ENCODE measurements around the gene PPP2R5C.

DNA sequence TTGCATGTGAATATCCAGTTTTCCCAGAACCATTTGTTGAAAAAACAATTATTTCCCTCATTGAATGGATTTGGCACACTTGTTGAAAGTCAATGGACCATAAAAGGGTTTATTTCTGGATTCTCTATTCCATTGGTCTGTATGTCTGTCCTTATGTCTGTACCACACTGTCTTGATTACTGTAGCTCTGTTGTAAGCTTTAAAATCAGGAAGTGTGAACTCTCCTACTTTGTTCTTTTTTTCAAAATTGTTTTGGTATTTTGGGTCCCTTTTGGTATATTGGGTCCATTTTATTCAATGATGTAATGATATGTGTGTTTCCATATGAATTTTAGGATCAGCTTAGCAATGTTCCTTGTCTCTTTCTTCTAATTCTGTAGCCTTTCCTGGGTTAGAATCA, 64.8 kb downstream of the PPP2R5C start:
- TF ChIP-seq, protein P1, sequence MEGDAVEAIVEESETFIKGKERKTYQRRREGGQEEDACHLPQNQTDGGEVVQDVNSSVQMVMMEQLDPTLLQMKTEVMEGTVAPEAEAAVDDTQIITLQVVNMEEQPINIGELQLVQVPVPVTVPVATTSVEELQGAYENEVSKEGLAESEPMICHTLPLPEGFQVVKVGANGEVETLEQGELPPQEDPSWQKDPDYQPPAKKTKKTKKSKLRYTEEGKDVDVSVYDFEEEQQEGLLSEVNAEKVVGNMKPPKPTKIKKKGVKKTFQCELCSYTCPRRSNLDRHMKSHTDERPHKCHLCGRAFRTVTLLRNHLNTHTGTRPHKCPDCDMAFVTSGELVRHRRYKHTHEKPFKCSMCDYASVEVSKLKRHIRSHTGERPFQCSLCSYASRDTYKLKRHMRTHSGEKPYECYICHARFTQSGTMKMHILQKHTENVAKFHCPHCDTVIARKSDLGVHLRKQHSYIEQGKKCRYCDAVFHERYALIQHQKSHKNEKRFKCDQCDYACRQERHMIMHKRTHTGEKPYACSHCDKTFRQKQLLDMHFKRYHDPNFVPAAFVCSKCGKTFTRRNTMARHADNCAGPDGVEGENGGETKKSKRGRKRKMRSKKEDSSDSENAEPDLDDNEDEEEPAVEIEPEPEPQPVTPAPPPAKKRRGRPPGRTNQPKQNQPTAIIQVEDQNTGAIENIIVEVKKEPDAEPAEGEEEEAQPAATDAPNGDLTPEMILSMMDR (IDR thresholded peaks at IDR 0.05 in 2 of 3, conservative IDR thresholded peaks at IDR 0.05 in 1 of 3; ENCODE audit: insufficient read depth in 2 of 3, low read depth in 1 of 3, low read length in 3 of 3): no peak
- no peak for TF ChIP-seq RFX5 (IDR thresholded peaks at IDR 0.05; ENCODE audit: low read depth, low read length)
- TF ChIP-seq SAFB (IDR thresholded peaks at IDR 0.05; ENCODE audit: borderline replicate concordance, low read depth, low read length): no peak
- no peak for TF ChIP-seq MXI1 (IDR thresholded peaks at IDR 0.05; ENCODE audit: low read depth, low read length)
- no peak for TF ChIP-seq OTX1 (CRISPR knock-in tag; IDR thresholded peaks at IDR 0.05)
- TF ChIP-seq EZH2 (IDR thresholded peaks at IDR 0.05; ENCODE audit: borderline replicate concordance, low read depth, low read length): no peak
- TF ChIP-seq, protein P2, sequence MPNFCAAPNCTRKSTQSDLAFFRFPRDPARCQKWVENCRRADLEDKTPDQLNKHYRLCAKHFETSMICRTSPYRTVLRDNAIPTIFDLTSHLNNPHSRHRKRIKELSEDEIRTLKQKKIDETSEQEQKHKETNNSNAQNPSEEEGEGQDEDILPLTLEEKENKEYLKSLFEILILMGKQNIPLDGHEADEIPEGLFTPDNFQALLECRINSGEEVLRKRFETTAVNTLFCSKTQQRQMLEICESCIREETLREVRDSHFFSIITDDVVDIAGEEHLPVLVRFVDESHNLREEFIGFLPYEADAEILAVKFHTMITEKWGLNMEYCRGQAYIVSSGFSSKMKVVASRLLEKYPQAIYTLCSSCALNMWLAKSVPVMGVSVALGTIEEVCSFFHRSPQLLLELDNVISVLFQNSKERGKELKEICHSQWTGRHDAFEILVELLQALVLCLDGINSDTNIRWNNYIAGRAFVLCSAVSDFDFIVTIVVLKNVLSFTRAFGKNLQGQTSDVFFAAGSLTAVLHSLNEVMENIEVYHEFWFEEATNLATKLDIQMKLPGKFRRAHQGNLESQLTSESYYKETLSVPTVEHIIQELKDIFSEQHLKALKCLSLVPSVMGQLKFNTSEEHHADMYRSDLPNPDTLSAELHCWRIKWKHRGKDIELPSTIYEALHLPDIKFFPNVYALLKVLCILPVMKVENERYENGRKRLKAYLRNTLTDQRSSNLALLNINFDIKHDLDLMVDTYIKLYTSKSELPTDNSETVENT (CRISPR knock-in tag; IDR thresholded peaks at IDR 0.05): no peak
